Prostate gland (tissue), 2 donors: ENCODE data around the gene SEC14L3. TPM values are rescaled to one million over a fixed set of nuclear protein-coding genes. Genes with fewer than 3 reads are reported as not detected.

Experiments used
- DNase-seq: peaks from one replicate; pipeline ENCODE4 v3.0.0-alpha.2; 2019; ENCODE audit warnings: low spot score
- H3K27ac ChIP-seq, 2 donors: fragments of 200-600 bp; sonication (generic); 2 replicates each; pipeline ENCODE4 v1.5.1; 2017 to 2019
- H3K27me3 ChIP-seq: fragments of 200-600 bp; sonication (generic); replicated peaks from 2 replicates; pipeline ENCODE4 v1.5.1; 2019; ENCODE audit not compliant: insufficient read depth
- H3K36me3 ChIP-seq, 2 donors: fragments of 200-600 bp; sonication (generic); 1 replicate in 1 of 2; 2 replicates in 1 of 2; pipeline versions ENCODE4 v1.5.1 to v1.8.1; 2017 to 2019
- H3K4me1 ChIP-seq: fragments of 200-600 bp; sonication (generic); replicated peaks from 2 replicates; pipeline ENCODE4 v1.5.1; 2019
- H3K4me3 ChIP-seq, 2 donors: fragments of 200-600 bp; sonication (generic); 2 replicates each; pipeline ENCODE4 v1.5.1; 2017 to 2019
- H3K9me3 ChIP-seq: fragments of 200-600 bp; sonication (generic); 2 replicates; pipeline ENCODE4 v1.5.1; 2017
- POLR2A ChIP-seq: fragments of 450-650 bp; IDR thresholded peaks from one replicate; pipeline ENCODE4 v1.6.1; 2016; ENCODE audit warnings: antibody characterized with exemption, mild to moderate bottlenecking
- POLR2AphosphoS5 ChIP-seq: sonication (generic); formaldehyde crosslinking; IDR thresholded peaks from one replicate; pipeline ENCODE4 v1.6.1; 2017; ENCODE audit warnings: antibody characterized with exemption
- WGBS: methylation state at CpG from one replicate; pipeline ENCODE4 v1.1.5; 2018; 5-methylcytosine and 5-hydroxymethylcytosine counted together
- intact Hi-C: fragments of 100-400 bp; cut with DNase I; formaldehyde crosslinking; loops from one replicate; pipeline ENCODE4 v1.14.2; 2022
- total RNA-seq, 2 donors: library from RNA; depleted of rRNA; stranded (reverse); fragments of >200 nt; gene quantifications; one replicate each; pipeline ENCODE4 v1.1.0, GENCODE V29; 2016
- TF ChIP-seq, protein P1 (sequence below), 4 experiments: fragments of 200-600 bp in 2 of 4; fragments of 450-650 bp in 2 of 4; sonication (generic) in 2 of 4; IDR thresholded peaks; 1 replicate in 3 of 4; 2 replicates in 1 of 4; pipeline ENCODE4 v1.5.1; 2016 to 2019; ENCODE audit warnings: antibody characterized with exemption in 4 of 4, mild to moderate bottlenecking in 2 of 4, moderate library complexity in 2 of 4

SEC14L3 gene
- total RNA-seq, 2 donors from 2014 or later = not detected

GRCh38 chr22:30425327-30425615 lies 46.5 kb downstream of the SEC14L3 start:
- peak overlapping the region; percentile 64 to 95 for H3K27ac ChIP-seq
- no peaks in the 10 kb centered on the region for H3K36me3 ChIP-seq
- intact Hi-C loops = loop anchor here (2.0 kb wide), 1 partner anchor 28 kb away; the partner anchor contains the start of gene SEC14L2
- WGBS = 2% methylated on average over 9 of the region's 9 CpGs
- DNase-seq = no peak
- no peaks in the 10 kb centered on the region for H3K9me3 ChIP-seq
- no peaks in the 10 kb centered on the region for H3K27me3 ChIP-seq
- peaks cover 25% of the 10 kb centered on the region for H3K4me1 ChIP-seq
- H3K4me3 ChIP-seq = peak overlapping the region; percentile 34 to 42
- TF ChIP-seq POLR2A = no peak
- TF ChIP-seq, protein P1, sequence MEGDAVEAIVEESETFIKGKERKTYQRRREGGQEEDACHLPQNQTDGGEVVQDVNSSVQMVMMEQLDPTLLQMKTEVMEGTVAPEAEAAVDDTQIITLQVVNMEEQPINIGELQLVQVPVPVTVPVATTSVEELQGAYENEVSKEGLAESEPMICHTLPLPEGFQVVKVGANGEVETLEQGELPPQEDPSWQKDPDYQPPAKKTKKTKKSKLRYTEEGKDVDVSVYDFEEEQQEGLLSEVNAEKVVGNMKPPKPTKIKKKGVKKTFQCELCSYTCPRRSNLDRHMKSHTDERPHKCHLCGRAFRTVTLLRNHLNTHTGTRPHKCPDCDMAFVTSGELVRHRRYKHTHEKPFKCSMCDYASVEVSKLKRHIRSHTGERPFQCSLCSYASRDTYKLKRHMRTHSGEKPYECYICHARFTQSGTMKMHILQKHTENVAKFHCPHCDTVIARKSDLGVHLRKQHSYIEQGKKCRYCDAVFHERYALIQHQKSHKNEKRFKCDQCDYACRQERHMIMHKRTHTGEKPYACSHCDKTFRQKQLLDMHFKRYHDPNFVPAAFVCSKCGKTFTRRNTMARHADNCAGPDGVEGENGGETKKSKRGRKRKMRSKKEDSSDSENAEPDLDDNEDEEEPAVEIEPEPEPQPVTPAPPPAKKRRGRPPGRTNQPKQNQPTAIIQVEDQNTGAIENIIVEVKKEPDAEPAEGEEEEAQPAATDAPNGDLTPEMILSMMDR (IDR thresholded peaks at IDR 0.05) = no peak
- no peak for TF ChIP-seq POLR2AphosphoS5

- intact Hi-C loops = loop anchor here (2.0 kb wide), 1 partner anchor 28 kb away; the partner anchor contains the start of gene SEC14L2
- Histone ChIP-seq H3K9me3 (no peaks in the 10 kb centered on the region), H3K36me3 (no peaks in the 10 kb centered on the region), H3K4me3 (peak overlapping the region; percentile 34 to 48), H3K4me1 (peaks cover 28% of the 10 kb centered on the region), H3K27me3 (no peaks in the 10 kb centered on the region), H3K27ac (peak overlapping the region; percentile 95 to 96)
- no peak for TF ChIP-seq POLR2AphosphoS5
- TF ChIP-seq, protein P1 (IDR thresholded peaks at IDR 0.05) = no peak
- TF ChIP-seq POLR2A = no peak
- WGBS = 31% methylated on average over 20 of the region's 20 CpGs
- no peak for DNase-seq
Measured at GRCh38 chr22:30424534-30425326, 47.1 kb downstream of the SEC14L3 start.

DNA sequence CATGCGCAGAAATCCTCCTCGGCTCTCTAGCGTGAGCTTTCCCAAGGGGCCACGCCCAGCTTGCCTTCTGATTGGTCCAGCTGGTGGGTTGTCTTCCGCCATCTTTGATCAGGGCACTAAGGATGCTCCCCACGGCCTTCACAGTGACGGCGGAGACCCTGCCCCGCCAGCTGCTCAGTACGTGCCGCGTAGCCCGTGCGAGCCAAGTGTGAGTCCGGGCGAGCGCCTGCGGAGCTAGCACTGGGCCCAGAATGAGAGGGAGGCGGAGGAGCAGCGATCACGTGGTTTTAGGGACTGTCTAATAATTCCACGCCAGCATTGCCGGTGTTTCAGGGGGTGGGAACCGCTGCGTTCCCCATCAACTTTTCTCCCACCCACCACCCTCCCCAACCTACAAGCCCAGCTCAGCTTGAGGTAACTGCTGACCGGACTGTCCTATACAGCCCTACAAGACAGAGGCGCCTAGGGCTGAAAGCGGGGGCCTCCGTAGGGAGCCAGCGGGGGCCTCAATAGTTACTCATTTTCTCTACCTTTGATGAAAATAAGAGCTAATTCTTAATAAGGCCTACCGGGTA lies 47.8 kb downstream of the SEC14L3 start:
- Histone ChIP-seq H3K4me3 (peak overlapping the region; percentile 33 to 48), H3K9me3 (no peaks in the 10 kb centered on the region), H3K27me3 (no peaks in the 10 kb centered on the region), H3K36me3 (no peaks in the 10 kb centered on the region), H3K27ac (peak overlapping the region; percentile 95 to 96), H3K4me1 (peaks cover 28% of the 10 kb centered on the region)
- peak; percentile 99 for DNase-seq
- peak; percentile 98 for TF ChIP-seq POLR2AphosphoS5
- TF ChIP-seq, protein P1 (IDR thresholded peaks at IDR 0.05) = no peak
- peak; percentile 68 for TF ChIP-seq POLR2A
- WGBS = under 1% methylated on average over 31 of the region's 31 CpGs
- intact Hi-C loops = loop anchor here (2.0 kb wide), 1 partner anchor 27 kb away; the partner anchor contains the start of gene SEC14L2

GRCh38 chr22:30423301-30423958 lies 48.4 kb downstream of the SEC14L3 start:
- Histone ChIP-seq H3K4me3 (peak overlapping the region; percentile 33 to 48), H3K27me3 (no peaks in the 10 kb centered on the region), H3K4me1 (peaks cover 31% of the 10 kb centered on the region), H3K27ac (peak overlapping the region; percentile 95 to 96), H3K36me3 (no peaks in the 10 kb centered on the region), H3K9me3 (no peaks in the 10 kb centered on the region)
- TF ChIP-seq POLR2AphosphoS5 (no peak), POLR2A (peak; percentile 73)
- TF ChIP-seq, protein P1 (IDR thresholded peaks at IDR 0.05) = peak in 2 of 4 experiments; percentile 25 to 34
- WGBS = 1% methylated on average over 44 of the region's 45 CpGs
- intact Hi-C loops = no loop called here
- DNase-seq = peak; percentile 33
